ENCODE measurements around the gene ARHGAP33. TPM values are rescaled to one million over a fixed set of nuclear protein-coding genes. Genes with fewer than 3 reads are reported as not detected.

Gene ARHGAP33
- total RNA-seq, 1 experiment from 2014 or later, result 43.9 TPM

- TF ChIP-seq PRDM15 (CRISPR knock-in tag; IDR thresholded peaks at IDR 0.05) (no peak), PRRX2 (CRISPR knock-in tag; IDR thresholded peaks at IDR 0.05) (no peak), ZNF671 (CRISPR knock-in tag; IDR thresholded peaks at IDR 0.05) (no peak), NFATC4 (CRISPR knock-in tag; IDR thresholded peaks at IDR 0.05) (no peak)
- TF ChIP-seq, protein P1, sequence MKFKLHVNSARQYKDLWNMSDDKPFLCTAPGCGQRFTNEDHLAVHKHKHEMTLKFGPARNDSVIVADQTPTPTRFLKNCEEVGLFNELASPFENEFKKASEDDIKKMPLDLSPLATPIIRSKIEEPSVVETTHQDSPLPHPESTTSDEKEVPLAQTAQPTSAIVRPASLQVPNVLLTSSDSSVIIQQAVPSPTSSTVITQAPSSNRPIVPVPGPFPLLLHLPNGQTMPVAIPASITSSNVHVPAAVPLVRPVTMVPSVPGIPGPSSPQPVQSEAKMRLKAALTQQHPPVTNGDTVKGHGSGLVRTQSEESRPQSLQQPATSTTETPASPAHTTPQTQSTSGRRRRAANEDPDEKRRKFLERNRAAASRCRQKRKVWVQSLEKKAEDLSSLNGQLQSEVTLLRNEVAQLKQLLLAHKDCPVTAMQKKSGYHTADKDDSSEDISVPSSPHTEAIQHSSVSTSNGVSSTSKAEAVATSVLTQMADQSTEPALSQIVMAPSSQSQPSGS (CRISPR knock-in tag; IDR thresholded peaks at IDR 0.05; ENCODE audit: borderline replicate concordance, low read depth), result no peak
These were observed 40.5 kb upstream of the ARHGAP33 start (continued) for GRCh38 chr19:35734889-35735288.

GRCh38 chr19:35736913-35737886 lies 38.2 kb upstream of the ARHGAP33 start:
- H3K27ac Mint-ChIP-seq, result no peak overlapping the region
- CTCF ChIA-PET, result interaction anchor here (0.6 to 2.2 kb wide), 5 partner anchors 11 to 128 kb away, joined by 3 to 5 read pairs (median 3); partner anchors contain the start of gene LIN37
- H3K36me3 Mint-ChIP-seq, result peaks cover 28% of the 10 kb centered on the region
- TF ChIP-seq, protein P2, sequence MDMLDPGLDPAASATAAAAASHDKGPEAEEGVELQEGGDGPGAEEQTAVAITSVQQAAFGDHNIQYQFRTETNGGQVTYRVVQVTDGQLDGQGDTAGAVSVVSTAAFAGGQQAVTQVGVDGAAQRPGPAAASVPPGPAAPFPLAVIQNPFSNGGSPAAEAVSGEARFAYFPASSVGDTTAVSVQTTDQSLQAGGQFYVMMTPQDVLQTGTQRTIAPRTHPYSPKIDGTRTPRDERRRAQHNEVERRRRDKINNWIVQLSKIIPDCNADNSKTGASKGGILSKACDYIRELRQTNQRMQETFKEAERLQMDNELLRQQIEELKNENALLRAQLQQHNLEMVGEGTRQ (CRISPR knock-in tag; IDR thresholded peaks at IDR 0.05), result no peak
- no peak for TF ChIP-seq NFE2L1 (CRISPR knock-in tag; IDR thresholded peaks at IDR 0.05)
- no peak for TF ChIP-seq CDX4 (CRISPR knock-in tag; IDR thresholded peaks at IDR 0.05; ENCODE audit: borderline replicate concordance)
- no peak for TF ChIP-seq ESRRA (CRISPR knock-in tag; IDR thresholded peaks at IDR 0.05; ENCODE audit: borderline replicate concordance)
- no peak for TF ChIP-seq KAT7 (CRISPR knock-in tag; IDR thresholded peaks at IDR 0.05; ENCODE audit: borderline replicate concordance)
- TF ChIP-seq PREB (CRISPR knock-in tag; IDR thresholded peaks at IDR 0.05; ENCODE audit: borderline replicate concordance), result no peak
- TF ChIP-seq ZNF263 (CRISPR knock-in tag; IDR thresholded peaks at IDR 0.05; ENCODE audit: low read depth), result no peak
- no peak for TF ChIP-seq SP1 (CRISPR knock-in tag; conservative IDR thresholded peaks at IDR 0.05)
- TF ChIP-seq, protein P3, sequence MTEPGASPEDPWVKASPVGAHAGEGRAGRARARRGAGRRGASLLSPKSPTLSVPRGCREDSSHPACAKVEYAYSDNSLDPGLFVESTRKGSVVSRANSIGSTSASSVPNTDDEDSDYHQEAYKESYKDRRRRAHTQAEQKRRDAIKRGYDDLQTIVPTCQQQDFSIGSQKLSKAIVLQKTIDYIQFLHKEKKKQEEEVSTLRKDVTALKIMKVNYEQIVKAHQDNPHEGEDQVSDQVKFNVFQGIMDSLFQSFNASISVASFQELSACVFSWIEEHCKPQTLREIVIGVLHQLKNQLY (CRISPR knock-in tag; IDR thresholded peaks at IDR 0.05), result no peak
- no peak for TF ChIP-seq SMAD4 (CRISPR knock-in tag; IDR thresholded peaks at IDR 0.05)
- TF ChIP-seq SMAD3 (CRISPR knock-in tag; IDR thresholded peaks at IDR 0.05; ENCODE audit: borderline replicate concordance), result no peak
- TF ChIP-seq IRF2 (CRISPR knock-in tag; IDR thresholded peaks at IDR 0.05; ENCODE audit: borderline replicate concordance, low read depth), result no peak
- TF ChIP-seq, protein P4, sequence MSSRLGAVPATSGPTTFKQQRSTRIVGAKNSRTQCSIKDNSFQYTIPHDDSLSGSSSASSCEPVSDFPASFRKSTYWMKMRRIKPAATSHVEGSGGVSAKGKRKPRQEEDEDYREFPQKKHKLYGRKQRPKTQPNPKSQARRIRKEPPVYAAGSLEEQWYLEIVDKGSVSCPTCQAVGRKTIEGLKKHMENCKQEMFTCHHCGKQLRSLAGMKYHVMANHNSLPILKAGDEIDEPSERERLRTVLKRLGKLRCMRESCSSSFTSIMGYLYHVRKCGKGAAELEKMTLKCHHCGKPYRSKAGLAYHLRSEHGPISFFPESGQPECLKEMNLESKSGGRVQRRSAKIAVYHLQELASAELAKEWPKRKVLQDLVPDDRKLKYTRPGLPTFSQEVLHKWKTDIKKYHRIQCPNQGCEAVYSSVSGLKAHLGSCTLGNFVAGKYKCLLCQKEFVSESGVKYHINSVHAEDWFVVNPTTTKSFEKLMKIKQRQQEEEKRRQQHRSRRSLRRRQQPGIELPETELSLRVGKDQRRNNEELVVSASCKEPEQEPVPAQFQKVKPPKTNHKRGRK (CRISPR knock-in tag; IDR thresholded peaks at IDR 0.05; ENCODE audit: borderline replicate concordance), result no peak
- TF ChIP-seq, protein P5, sequence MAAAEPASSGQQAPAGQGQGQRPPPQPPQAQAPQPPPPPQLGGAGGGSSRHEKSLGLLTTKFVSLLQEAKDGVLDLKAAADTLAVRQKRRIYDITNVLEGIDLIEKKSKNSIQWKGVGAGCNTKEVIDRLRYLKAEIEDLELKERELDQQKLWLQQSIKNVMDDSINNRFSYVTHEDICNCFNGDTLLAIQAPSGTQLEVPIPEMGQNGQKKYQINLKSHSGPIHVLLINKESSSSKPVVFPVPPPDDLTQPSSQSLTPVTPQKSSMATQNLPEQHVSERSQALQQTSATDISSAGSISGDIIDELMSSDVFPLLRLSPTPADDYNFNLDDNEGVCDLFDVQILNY (CRISPR knock-in tag; IDR thresholded peaks at IDR 0.05), result no peak
- no peak for TF ChIP-seq PRRX2 (CRISPR knock-in tag; IDR thresholded peaks at IDR 0.05)
- no peak for TF ChIP-seq ZBTB43 (CRISPR knock-in tag; IDR thresholded peaks at IDR 0.05)
- no peaks in the 10 kb centered on the region for H3K9me3 Mint-ChIP-seq
- H3K4me1 Mint-ChIP-seq, result peaks cover 4% of the 10 kb centered on the region
- ATAC-seq (no peak), DNase-seq (ENCODE audit: low spot score) (no peak)
- H3K4me3 Mint-ChIP-seq, result no peak overlapping the region
- POLR2A ChIA-PET, result no interaction called here
- no peaks in the 10 kb centered on the region for H3K27me3 Mint-ChIP-seq (ENCODE audit: low read depth)

All from WTC11 (cell line).